HG03025 (cell line): ENCODE data around the gene HIPK1.
"Not testable (repeated sequence)": the region's sequence is repeated elsewhere in the genome, so short reads cannot be mapped to it uniquely, and the experiment has no call there.

Experiments
- ATAC-seq: cut with Tn5 transposase; IDR thresholded peaks from one replicate; pipeline ENCODE4 v1.9.1; 2021; ENCODE audit warnings: mild to moderate bottlenecking, moderate library complexity; ENCODE audit not compliant: unreplicated experiment, low FRiP score

The HIPK1 gene

DNA sequence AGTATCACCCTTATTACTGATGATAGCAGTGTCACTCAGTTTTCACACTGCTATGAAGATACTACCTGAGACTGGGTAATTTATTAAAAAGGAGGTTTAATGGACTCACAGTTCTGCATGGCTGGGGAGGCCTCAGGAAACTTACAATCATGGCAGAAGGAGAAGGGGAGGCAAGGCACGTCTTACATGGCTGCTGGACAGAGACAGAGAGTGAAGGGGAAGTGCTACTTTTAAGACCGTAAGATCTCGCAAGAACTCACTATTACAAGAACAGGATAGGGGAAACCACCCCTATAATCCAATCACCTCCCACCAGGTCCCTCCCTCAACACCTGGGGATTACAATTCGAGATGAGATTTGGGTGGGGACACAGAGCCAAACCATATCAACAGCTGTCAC, 77.7 kb downstream of the HIPK1 start:
- ATAC-seq: not testable (repeated sequence)

- ATAC-seq: no peak
Measured at GRCh38 chr1:114008480-114008941, 79.4 kb downstream of the HIPK1 start.

GRCh38 chr1:114008993-114009392, 79.9 kb downstream of the HIPK1 start:
- no peak for ATAC-seq

DNA sequence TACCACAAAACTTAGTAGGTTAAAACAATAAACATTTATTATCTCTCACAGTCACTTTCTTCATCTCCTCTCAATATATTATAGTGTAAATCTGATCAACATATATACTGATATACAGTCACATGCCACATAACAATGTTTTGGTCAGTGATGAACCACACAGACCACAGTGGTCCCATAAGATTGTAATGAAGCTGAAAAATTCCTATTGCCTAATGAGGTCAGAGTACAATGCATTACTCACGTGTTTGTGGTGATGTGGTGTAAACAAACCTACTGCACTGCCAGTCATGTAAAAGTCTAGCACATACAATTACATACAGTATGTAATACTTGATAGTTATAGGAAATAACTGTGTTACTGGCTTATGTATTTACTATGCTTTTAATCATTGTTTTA, 80.3 kb downstream of the HIPK1 start:
- ATAC-seq: no peak

- no peak for ATAC-seq
Measured at GRCh38 chr1:114010433-114011184, 81.5 kb downstream of the HIPK1 start.

- ATAC-seq: no peak
Measured at GRCh38 chr1:114011796-114012195, 82.7 kb downstream of the HIPK1 start.

GRCh38 chr1:114015075-114015474, 86.0 kb downstream of the HIPK1 start:
- ATAC-seq: no peak

- not testable (repeated sequence) for ATAC-seq
Measured at GRCh38 chr1:114019724-114020123, 90.6 kb downstream of the HIPK1 start.

DNA sequence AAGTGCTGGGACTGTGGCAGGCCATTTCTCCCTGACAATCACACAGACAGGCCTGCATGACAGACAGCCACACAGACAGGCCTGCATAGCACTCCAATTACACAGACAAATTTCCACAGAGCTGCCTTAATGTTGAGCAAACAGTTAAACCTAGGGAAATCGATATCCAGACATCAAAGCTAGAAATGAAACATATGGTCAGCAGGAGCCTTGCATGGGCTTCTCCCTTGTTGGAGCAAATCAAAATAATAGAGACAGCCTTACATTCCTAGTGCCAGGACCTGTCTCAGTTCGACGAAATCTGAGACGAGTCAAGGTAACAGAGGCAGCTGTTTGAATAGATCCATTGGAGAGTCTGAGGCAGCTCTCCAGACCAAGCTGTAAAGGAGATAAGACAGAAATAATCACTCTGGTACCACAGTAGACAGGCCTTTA, 92.6 kb downstream of the HIPK1 start:
- no peak for ATAC-seq

DNA sequence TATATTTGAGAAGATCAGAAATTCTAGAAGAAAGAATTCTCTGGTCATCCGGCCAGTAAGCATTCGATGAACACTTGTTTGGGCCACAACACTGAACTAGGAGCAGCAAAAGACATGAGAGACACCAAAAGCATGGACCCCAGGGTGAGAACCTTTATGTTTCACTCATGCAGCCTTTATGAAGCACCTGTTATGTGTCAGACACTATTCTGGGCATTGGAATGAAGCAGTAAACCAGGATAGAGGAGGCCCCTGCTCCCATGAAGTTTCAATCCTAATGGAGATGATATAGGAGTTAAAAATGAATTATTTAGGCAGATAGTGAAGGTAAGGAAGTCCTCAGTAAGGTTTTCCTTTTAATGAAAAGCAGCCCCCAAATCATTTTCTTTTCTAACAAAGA, 93.8 kb downstream of the HIPK1 start:
- no peak for ATAC-seq

DNA sequence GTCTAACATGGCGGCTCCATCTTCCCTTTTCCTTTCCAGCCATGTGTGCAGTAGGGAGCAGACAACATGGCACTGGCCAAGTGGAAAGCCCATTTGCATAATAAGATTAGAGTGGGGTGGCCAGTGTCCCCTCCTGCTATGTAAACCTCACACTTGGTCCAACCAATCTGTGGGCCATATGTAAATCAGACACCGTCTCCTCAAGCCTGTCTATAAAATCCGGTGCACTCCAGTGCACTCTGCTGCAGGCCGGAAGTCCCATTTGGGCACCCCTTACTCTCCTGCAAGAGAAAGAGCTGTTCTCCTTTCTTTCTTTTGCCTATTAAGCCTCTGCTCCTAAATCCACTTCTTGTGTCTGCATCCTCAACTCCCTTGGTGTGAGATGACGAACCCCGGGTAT, 94.3 kb downstream of the HIPK1 start:
- ATAC-seq: no peak

DNA sequence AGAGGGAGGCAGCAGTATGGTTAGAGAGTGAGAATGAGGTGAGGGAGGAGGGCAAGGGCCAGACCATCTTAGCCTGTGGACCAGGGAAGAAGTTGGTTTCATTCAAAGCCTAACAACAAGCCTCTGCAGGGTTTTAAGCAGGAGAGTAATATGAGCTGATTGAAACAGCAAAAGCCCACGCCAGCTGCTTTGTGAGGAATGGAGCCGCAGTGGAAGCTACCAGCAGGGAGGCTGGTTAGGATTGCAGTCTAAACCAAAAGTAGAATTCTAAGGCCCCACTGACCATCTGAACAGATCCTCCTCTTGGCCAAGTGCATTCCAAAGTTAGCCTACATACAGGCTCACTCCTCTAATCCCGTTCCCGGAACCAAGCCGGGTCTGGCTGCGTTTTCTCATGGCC, 94.9 kb downstream of the HIPK1 start:
- ATAC-seq: no peak

DNA sequence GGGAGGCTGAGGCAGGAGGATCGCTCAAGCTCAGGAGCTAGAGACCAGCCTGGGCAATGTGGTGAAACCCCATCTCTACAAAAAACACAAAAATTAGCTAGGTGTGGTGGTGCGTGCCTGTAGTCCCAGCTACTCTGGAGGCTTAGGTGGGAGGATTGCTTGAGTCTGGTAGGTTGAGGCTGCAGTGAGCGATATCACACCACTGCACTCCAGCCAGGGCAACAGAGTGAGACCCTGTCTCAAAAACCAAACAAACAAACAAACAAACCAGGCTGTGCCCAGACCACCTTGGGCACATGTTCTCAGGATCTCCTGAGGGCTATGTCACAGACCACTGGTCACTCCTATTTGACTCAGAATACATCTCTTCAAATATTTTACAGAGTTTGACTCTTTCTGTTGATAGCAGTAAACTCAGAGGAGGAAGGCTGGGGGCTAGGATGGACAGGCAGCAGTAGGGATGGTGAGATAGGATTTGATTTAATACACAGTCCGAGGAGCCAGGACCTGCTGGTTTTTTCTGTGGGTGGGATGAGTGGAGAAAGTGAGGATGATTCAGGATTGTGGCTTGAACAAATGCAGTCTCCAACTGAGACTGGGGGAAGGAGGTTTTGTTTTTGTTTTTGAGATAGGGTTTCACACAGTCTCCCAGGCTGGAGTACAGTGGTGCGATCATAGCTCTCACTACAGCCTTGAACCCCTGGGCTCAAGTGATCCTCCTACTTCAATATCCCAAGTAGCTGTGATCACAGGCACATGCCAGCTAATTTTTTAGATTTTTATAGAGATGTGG, 96.7 kb downstream of the HIPK1 start:
- ATAC-seq: no peak

- ATAC-seq: no peak
Measured at GRCh38 chr1:114026797-114027196, 97.7 kb downstream of the HIPK1 start.
